Measurements from ENCODE around the gene MAVS. TPM values are rescaled to one million over a fixed set of nuclear protein-coding genes. Genes with fewer than 3 reads are reported as not detected.

MAVS gene
- total RNA-seq, 1 experiment from 2014 or later: 23.4 TPM

DNA sequence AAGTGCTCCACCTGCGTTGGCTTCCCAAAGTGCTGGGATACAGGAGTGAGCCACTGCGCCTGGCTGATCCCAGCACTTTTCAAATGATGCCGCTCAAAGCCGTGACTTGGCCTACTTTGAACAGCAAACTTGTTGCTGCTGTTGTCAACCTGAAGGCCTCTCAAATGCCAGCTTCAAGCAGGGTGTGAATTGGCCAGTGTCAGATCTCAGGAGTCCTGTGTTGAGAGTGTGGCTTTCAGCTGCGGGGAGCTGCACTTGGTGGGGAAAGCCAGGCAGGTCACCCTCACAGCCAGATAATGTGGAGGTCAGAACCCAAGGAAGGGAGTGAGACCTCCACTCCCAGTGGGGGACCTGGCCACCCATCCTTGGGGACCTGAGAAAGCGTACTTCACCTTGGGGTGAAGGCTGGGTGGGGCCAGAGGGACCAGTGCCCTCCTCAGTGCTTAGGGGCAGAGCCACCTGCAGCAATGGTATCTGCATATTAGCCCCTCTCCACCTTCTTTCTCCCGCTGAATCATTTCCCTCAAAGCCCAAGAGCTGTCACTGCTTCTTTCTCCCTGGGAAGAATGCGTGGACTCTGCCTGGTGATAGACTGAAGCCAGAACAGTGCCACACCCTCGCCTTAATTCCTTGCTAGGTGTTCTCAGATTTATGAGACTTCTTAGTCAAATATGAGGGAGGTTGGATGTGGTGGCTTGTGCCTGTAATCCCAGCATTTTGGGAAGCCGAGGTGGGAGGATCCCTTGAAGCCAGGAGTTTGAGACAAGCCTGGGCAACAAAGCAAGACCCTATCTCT, 23.4 kb downstream of the MAVS start:
- ChIA-PET CTCF (interaction anchor here (3.8 kb wide), 1 partner anchor 15 kb away, joined by 26 read pairs; no protein-coding TSS in a partner anchor), POLR2A (no interaction called here)
- no peak overlapping the region for H3K4me3 Mint-ChIP-seq
- peaks cover 12% of the 10 kb centered on the region for H3K36me3 Mint-ChIP-seq
- ATAC-seq: no peak
- 0 out of 2 replicates have a peak overlapping the region, but pooled peaks have one; percentile 12 for H3K27ac Mint-ChIP-seq
- H3K9me3 Mint-ChIP-seq: no peaks in the 10 kb centered on the region
- no peak for TF ChIP-seq PRRX2 (CRISPR knock-in tag; IDR thresholded peaks at IDR 0.05)
- TF ChIP-seq, protein P1, sequence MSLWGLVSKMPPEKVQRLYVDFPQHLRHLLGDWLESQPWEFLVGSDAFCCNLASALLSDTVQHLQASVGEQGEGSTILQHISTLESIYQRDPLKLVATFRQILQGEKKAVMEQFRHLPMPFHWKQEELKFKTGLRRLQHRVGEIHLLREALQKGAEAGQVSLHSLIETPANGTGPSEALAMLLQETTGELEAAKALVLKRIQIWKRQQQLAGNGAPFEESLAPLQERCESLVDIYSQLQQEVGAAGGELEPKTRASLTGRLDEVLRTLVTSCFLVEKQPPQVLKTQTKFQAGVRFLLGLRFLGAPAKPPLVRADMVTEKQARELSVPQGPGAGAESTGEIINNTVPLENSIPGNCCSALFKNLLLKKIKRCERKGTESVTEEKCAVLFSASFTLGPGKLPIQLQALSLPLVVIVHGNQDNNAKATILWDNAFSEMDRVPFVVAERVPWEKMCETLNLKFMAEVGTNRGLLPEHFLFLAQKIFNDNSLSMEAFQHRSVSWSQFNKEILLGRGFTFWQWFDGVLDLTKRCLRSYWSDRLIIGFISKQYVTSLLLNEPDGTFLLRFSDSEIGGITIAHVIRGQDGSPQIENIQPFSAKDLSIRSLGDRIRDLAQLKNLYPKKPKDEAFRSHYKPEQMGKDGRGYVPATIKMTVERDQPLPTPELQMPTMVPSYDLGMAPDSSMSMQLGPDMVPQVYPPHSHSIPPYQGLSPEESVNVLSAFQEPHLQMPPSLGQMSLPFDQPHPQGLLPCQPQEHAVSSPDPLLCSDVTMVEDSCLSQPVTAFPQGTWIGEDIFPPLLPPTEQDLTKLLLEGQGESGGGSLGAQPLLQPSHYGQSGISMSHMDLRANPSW (CRISPR knock-in tag; conservative IDR thresholded peaks at IDR 0.05; ENCODE audit: low read depth): no peak
- TF ChIP-seq, protein P2, sequence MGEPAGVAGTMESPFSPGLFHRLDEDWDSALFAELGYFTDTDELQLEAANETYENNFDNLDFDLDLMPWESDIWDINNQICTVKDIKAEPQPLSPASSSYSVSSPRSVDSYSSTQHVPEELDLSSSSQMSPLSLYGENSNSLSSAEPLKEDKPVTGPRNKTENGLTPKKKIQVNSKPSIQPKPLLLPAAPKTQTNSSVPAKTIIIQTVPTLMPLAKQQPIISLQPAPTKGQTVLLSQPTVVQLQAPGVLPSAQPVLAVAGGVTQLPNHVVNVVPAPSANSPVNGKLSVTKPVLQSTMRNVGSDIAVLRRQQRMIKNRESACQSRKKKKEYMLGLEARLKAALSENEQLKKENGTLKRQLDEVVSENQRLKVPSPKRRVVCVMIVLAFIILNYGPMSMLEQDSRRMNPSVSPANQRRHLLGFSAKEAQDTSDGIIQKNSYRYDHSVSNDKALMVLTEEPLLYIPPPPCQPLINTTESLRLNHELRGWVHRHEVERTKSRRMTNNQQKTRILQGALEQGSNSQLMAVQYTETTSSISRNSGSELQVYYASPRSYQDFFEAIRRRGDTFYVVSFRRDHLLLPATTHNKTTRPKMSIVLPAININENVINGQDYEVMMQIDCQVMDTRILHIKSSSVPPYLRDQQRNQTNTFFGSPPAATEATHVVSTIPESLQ (CRISPR knock-in tag; IDR thresholded peaks at IDR 0.05): no peak
- TF ChIP-seq, protein P3, sequence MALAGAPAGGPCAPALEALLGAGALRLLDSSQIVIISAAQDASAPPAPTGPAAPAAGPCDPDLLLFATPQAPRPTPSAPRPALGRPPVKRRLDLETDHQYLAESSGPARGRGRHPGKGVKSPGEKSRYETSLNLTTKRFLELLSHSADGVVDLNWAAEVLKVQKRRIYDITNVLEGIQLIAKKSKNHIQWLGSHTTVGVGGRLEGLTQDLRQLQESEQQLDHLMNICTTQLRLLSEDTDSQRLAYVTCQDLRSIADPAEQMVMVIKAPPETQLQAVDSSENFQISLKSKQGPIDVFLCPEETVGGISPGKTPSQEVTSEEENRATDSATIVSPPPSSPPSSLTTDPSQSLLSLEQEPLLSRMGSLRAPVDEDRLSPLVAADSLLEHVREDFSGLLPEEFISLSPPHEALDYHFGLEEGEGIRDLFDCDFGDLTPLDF (CRISPR knock-in tag; IDR thresholded peaks at IDR 0.05): no peak
- no peak for TF ChIP-seq SMAD4 (CRISPR knock-in tag; IDR thresholded peaks at IDR 0.05)
- no peak for TF ChIP-seq NR1H2 (CRISPR knock-in tag; IDR thresholded peaks at IDR 0.05)
- DNase-seq (ENCODE audit: low spot score): no peak
- H3K27me3 Mint-ChIP-seq (ENCODE audit: low read depth): no peaks in the 10 kb centered on the region
- H3K4me1 Mint-ChIP-seq: no peaks in the 10 kb centered on the region

- CTCF ChIA-PET: interaction anchor here (0.6 to 1.3 kb wide), 2 partner anchors 17 to 353 kb away, joined by 3 read pairs; no protein-coding TSS in a partner anchor
- Mint-ChIP-seq H3K4me1 (peaks cover 7% of the 10 kb centered on the region), H3K4me3 (no peak overlapping the region), H3K9me3 (no peaks in the 10 kb centered on the region), H3K27me3 (ENCODE audit: low read depth) (no peaks in the 10 kb centered on the region), H3K36me3 (peaks cover 12% of the 10 kb centered on the region), H3K27ac (no peak overlapping the region)
- DNase-seq (ENCODE audit: low spot score): no peak
- TF ChIP-seq ZNF232 (CRISPR knock-in tag; IDR thresholded peaks at IDR 0.05) (no peak), RORB (CRISPR knock-in tag; IDR thresholded peaks at IDR 0.05) (no peak), RELA (CRISPR knock-in tag; IDR thresholded peaks at IDR 0.05; ENCODE audit: borderline replicate concordance) (no peak), USF1 (CRISPR knock-in tag; IDR thresholded peaks at IDR 0.05) (no peak), JAZF1 (CRISPR knock-in tag; IDR thresholded peaks at IDR 0.05) (no peak), ATF2 (CRISPR knock-in tag; IDR thresholded peaks at IDR 0.05; ENCODE audit: borderline replicate concordance, low read depth) (no peak), E2F4 (CRISPR knock-in tag; IDR thresholded peaks at IDR 0.05; ENCODE audit: borderline replicate concordance, low read depth) (no peak), SP1 (CRISPR knock-in tag; conservative IDR thresholded peaks at IDR 0.05) (no peak), MYBL2 (CRISPR knock-in tag; IDR thresholded peaks at IDR 0.05) (no peak)
- TF ChIP-seq, protein P4, sequence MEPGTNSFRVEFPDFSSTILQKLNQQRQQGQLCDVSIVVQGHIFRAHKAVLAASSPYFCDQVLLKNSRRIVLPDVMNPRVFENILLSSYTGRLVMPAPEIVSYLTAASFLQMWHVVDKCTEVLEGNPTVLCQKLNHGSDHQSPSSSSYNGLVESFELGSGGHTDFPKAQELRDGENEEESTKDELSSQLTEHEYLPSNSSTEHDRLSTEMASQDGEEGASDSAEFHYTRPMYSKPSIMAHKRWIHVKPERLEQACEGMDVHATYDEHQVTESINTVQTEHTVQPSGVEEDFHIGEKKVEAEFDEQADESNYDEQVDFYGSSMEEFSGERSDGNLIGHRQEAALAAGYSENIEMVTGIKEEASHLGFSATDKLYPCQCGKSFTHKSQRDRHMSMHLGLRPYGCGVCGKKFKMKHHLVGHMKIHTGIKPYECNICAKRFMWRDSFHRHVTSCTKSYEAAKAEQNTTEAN (CRISPR knock-in tag; IDR thresholded peaks at IDR 0.05): no peak
- TF ChIP-seq, protein P5, sequence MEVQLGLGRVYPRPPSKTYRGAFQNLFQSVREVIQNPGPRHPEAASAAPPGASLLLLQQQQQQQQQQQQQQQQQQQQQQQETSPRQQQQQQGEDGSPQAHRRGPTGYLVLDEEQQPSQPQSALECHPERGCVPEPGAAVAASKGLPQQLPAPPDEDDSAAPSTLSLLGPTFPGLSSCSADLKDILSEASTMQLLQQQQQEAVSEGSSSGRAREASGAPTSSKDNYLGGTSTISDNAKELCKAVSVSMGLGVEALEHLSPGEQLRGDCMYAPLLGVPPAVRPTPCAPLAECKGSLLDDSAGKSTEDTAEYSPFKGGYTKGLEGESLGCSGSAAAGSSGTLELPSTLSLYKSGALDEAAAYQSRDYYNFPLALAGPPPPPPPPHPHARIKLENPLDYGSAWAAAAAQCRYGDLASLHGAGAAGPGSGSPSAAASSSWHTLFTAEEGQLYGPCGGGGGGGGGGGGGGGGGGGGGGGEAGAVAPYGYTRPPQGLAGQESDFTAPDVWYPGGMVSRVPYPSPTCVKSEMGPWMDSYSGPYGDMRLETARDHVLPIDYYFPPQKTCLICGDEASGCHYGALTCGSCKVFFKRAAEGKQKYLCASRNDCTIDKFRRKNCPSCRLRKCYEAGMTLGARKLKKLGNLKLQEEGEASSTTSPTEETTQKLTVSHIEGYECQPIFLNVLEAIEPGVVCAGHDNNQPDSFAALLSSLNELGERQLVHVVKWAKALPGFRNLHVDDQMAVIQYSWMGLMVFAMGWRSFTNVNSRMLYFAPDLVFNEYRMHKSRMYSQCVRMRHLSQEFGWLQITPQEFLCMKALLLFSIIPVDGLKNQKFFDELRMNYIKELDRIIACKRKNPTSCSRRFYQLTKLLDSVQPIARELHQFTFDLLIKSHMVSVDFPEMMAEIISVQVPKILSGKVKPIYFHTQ (CRISPR knock-in tag; IDR thresholded peaks at IDR 0.05): no peak
- ATAC-seq: no peak
- POLR2A ChIA-PET: no interaction called here
Observed at GRCh38 chr20:3871550-3872265, 25.1 kb downstream of the MAVS start.
